ENCODE data around the gene SPATA2L. TPM values are rescaled to one million over a fixed set of nuclear protein-coding genes. Genes with fewer than 3 reads are reported as not detected.

The SPATA2L gene
- total and polyA plus RNA-seq, 2 of the 13 experiments (the other 11 are each of a cell fraction or from before 2014, with no cell fraction given) = 9.1 to 20.7 TPM

GRCh38 chr16:89691986-89692569 is 9.4 kb downstream of the SPATA2L start (continued):
- no peak for TF ChIP-seq ZGPAT (CRISPR knock-in tag; IDR thresholded peaks at IDR 0.05)
- no peak for TF ChIP-seq NR1H2 (CRISPR knock-in tag; IDR thresholded peaks at IDR 0.05; ENCODE audit: borderline replicate concordance, low read depth)
- no peak for TF ChIP-seq SNAPC2 (CRISPR knock-in tag; IDR thresholded peaks at IDR 0.05)
- no peak for TF ChIP-seq ZNF660 (CRISPR knock-in tag; IDR thresholded peaks at IDR 0.05; ENCODE audit: borderline replicate concordance, low read depth)
- TF ChIP-seq ARID5B (CRISPR knock-in tag; IDR thresholded peaks at IDR 0.05) = no peak
- TF ChIP-seq ZSCAN12 (CRISPR knock-in tag; IDR thresholded peaks at IDR 0.05) = no peak
- no peak for TF ChIP-seq ZNF383 (CRISPR knock-in tag; IDR thresholded peaks at IDR 0.05; ENCODE audit: borderline replicate concordance)
- no peak for TF ChIP-seq XBP1 (CRISPR knock-in tag; IDR thresholded peaks at IDR 0.05)
- TF ChIP-seq SMAD3 (CRISPR knock-in tag; IDR thresholded peaks at IDR 0.05) = no peak
- no peak for TF ChIP-seq CAMTA2 (CRISPR knock-in tag; IDR thresholded peaks at IDR 0.05; ENCODE audit: borderline replicate concordance)
- no peak for TF ChIP-seq PBX3 (CRISPR knock-in tag; IDR thresholded peaks at IDR 0.05; ENCODE audit: borderline replicate concordance)
- TF ChIP-seq ZSCAN20 (CRISPR knock-in tag; IDR thresholded peaks at IDR 0.05; ENCODE audit: borderline replicate concordance) = no peak
- no peak for TF ChIP-seq IKZF4 (CRISPR knock-in tag; IDR thresholded peaks at IDR 0.05; ENCODE audit: borderline replicate concordance, low read depth, not compliant biosample characterization)
- no peak for TF ChIP-seq ZNF44 (CRISPR knock-in tag; IDR thresholded peaks at IDR 0.05)
- TF ChIP-seq SIN3A (IDR thresholded peaks at IDR 0.05; ENCODE audit: borderline replicate concordance, low read depth, low read length) = no peak
- TF ChIP-seq AKAP8 (CRISPR knock-in tag; IDR thresholded peaks at IDR 0.05) = no peak
- TF ChIP-seq MIER3 (CRISPR knock-in tag; IDR thresholded peaks at IDR 0.05; ENCODE audit: borderline replicate concordance) = no peak
- TF ChIP-seq ZNF225 (CRISPR knock-in tag; IDR thresholded peaks at IDR 0.05) = no peak
- TF ChIP-seq ZNF24 (IDR thresholded peaks at IDR 0.05) = no peak
- TF ChIP-seq MZF1 (CRISPR knock-in tag; IDR thresholded peaks at IDR 0.05; ENCODE audit: borderline replicate concordance) = no peak
- TF ChIP-seq TBX2 (CRISPR knock-in tag; IDR thresholded peaks at IDR 0.05; ENCODE audit: borderline replicate concordance) = no peak
